Measurements from ENCODE around the gene COA7.
"Not testable (repeated sequence)": the region's sequence is repeated elsewhere in the genome, so short reads cannot be mapped to it uniquely, and the experiment has no call there.

COA7 gene

GRCh38 chr1:52706136-52706670 lies 8.1 kb upstream of the COA7 start:
- DNase-seq (ENCODE audit: low spot score), result no peak

GRCh38 chr1:52702886-52703787 lies 5.0 kb upstream of the COA7 start:
- DNase-seq (ENCODE audit: low spot score), result peak; percentile 92

GRCh38 chr1:52695627-52696026 lies 2.5 kb downstream of the COA7 start:
- DNase-seq (ENCODE audit: low spot score), result no peak

- no peak for DNase-seq (ENCODE audit: low spot score)
Observed at GRCh38 chr1:52693843-52694242, 4.3 kb downstream of the COA7 start.

GRCh38 chr1:52693351-52693750 lies 4.8 kb downstream of the COA7 start:
- DNase-seq (ENCODE audit: low spot score), result not testable (repeated sequence)

- DNase-seq (ENCODE audit: low spot score), result no peak
Observed at GRCh38 chr1:52692697-52693096, 5.5 kb downstream of the COA7 start.

GRCh38 chr1:52691821-52692220 lies 6.3 kb downstream of the COA7 start:
- no peak for DNase-seq (ENCODE audit: low spot score)

GRCh38 chr1:52686830-52687229 lies 11.3 kb downstream of the COA7 start:
- DNase-seq (ENCODE audit: low spot score), result no peak

GRCh38 chr1:52686261-52686751 lies 11.8 kb downstream of the COA7 start:
- peak; percentile 81 for DNase-seq (ENCODE audit: low spot score)

- DNase-seq (ENCODE audit: low spot score), result no peak
Observed at GRCh38 chr1:52684545-52684944, 13.6 kb downstream of the COA7 start.

- no peak for DNase-seq (ENCODE audit: low spot score)
Observed at GRCh38 chr1:52683367-52683940, 14.7 kb downstream of the COA7 start.

GRCh38 chr1:52681136-52681535 lies 17.0 kb downstream of the COA7 start:
- DNase-seq (ENCODE audit: low spot score), result no peak

- DNase-seq (ENCODE audit: low spot score), result no peak
Observed at GRCh38 chr1:52680353-52680752, 17.8 kb downstream of the COA7 start.

GRCh38 chr1:52679498-52679897 lies 18.6 kb downstream of the COA7 start:
- DNase-seq (ENCODE audit: low spot score), result no peak

GRCh38 chr1:52679048-52679447 lies 19.1 kb downstream of the COA7 start:
- DNase-seq (ENCODE audit: low spot score), result no peak

GRCh38 chr1:52677076-52677806 lies 20.9 kb downstream of the COA7 start:
- no peak for DNase-seq (ENCODE audit: low spot score)

GRCh38 chr1:52676249-52676903 lies 21.8 kb downstream of the COA7 start:
- DNase-seq (ENCODE audit: low spot score), result no peak

GRCh38 chr1:52674497-52675384 lies 23.4 kb downstream of the COA7 start:
- DNase-seq (ENCODE audit: low spot score), result no peak

GRCh38 chr1:52673513-52673912 lies 24.6 kb downstream of the COA7 start:
- no peak for DNase-seq (ENCODE audit: low spot score)

GRCh38 chr1:52672946-52673345 lies 25.2 kb downstream of the COA7 start:
- no peak for DNase-seq (ENCODE audit: low spot score)

- no peak for DNase-seq (ENCODE audit: low spot score)
Observed at GRCh38 chr1:52670604-52671003, 27.5 kb downstream of the COA7 start.
